Esophagus muscularis mucosa (tissue), 4 donors: ENCODE data around the gene TTC39B. TPM values are rescaled to one million over a fixed set of nuclear protein-coding genes. Genes with fewer than 3 reads are reported as not detected.

Experiments used
- DNase-seq: peaks from one replicate; pipeline ENCODE4 v3.0.0-alpha.2; 2017; ENCODE audit errors: extremely low spot score
- H3K27ac ChIP-seq, 4 donors: fragments of 200-600 bp; sonication (generic); replicated peaks in 1 of 4; 1 replicate in 3 of 4; 2 replicates in 1 of 4; pipeline ENCODE4 v1.5.1; 2016 to 2019; ENCODE audit warnings: mild to moderate bottlenecking in 1 of 4
- H3K27me3 ChIP-seq, 4 donors: fragments of 200-600 bp; sonication (generic); one replicate each; pipeline versions ENCODE4 v1.5.1 to v1.6.0; 2016 to 2019
- H3K36me3 ChIP-seq, 4 donors: fragments of 200-600 bp; sonication (generic); one replicate each; pipeline ENCODE4 v1.5.1; 2016 to 2019
- H3K4me1 ChIP-seq, 4 donors: fragments of 200-600 bp; sonication (generic); one replicate each; pipeline ENCODE4 v1.5.1; 2016 to 2019
- H3K4me3 ChIP-seq, 4 donors: fragments of 200-600 bp; sonication (generic); 1 replicate in 2 of 4; 2 replicates in 2 of 4; pipeline ENCODE4 v1.5.1; 2016 to 2019; ENCODE audit warnings: mild to moderate bottlenecking in 4 of 4, moderate library complexity in 1 of 4
- H3K9me3 ChIP-seq, 4 donors: fragments of 200-600 bp; sonication (generic); 1 replicate in 3 of 4; 2 replicates in 1 of 4; pipeline ENCODE4 v1.5.1; 2016 to 2019
- EP300 ChIP-seq: sonication (generic); formaldehyde crosslinking; IDR thresholded peaks from one replicate; pipeline ENCODE4 v1.6.1; 2017; ENCODE audit warnings: antibody characterized with exemption
- POLR2A ChIP-seq: fragments of 450-650 bp; IDR thresholded peaks from one replicate; pipeline ENCODE4 v1.6.1; 2017; ENCODE audit warnings: antibody characterized with exemption, moderate library complexity, mild to moderate bottlenecking, low read depth
- POLR2AphosphoS5 ChIP-seq, 2 donors: sonication (generic); formaldehyde crosslinking; IDR thresholded peaks; one replicate each; pipeline ENCODE4 v1.6.1; 2017; ENCODE audit warnings: antibody characterized with exemption in 2 of 2
- WGBS: methylation state at CpG from one replicate; pipeline ENCODE4 v1.1.5; 2018; 5-methylcytosine and 5-hydroxymethylcytosine counted together
- intact Hi-C: fragments of 100-400 bp; cut with DNase I; formaldehyde crosslinking; loops from one replicate; pipeline ENCODE4 v1.15.1; 2023
- small RNA-seq, 3 donors: library from RNA; depleted of rRNA; stranded (forward); fragments of <200 nt; gene quantifications; one replicate each; pipeline ENCODE3, GENCODE V24; 2016
- total RNA-seq, 4 donors: library from RNA; depleted of rRNA; stranded (reverse); fragments of >200 nt; gene quantifications; one replicate each; pipeline versions ENCODE4 v1.1.0 to v1.2.1, GENCODE V29; 2016
- TF ChIP-seq, protein P1 (sequence below), 3 experiments: fragments of 200-600 bp in 2 of 3; fragments of 450-650 bp in 1 of 3; sonication (generic) in 2 of 3; IDR thresholded peaks; one replicate each; pipeline ENCODE4 v1.5.1; 2017 to 2019; ENCODE audit warnings: antibody characterized with exemption in 3 of 3, mild to moderate bottlenecking in 2 of 3, moderate library complexity in 1 of 3

TTC39B gene
- total RNA-seq, 4 donors from 2014 or later, result 8.3 to 13.4 (median 10.9) TPM

DNA sequence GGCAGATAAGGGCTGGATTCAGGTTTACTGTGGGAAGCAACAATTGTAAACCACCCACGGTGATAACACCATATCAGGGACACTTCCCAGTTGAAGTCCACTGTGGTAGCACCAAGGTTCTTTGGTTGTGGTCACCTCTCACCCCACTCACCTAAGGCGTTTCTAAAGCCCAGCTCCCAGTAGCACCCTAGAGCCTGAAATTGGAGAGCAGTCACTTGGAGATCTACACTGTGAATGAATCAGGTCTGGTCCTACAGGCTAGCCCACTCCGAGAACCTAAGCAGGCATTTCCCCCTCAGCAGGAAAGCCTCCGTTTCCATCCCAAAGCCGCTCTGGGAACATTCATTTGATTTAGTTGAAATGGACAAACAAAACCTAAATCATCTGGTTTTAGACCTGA is 191.3 kb downstream of the TTC39B start:
- WGBS, result 72% methylated on average over 5 of the region's 5 CpGs

DNA sequence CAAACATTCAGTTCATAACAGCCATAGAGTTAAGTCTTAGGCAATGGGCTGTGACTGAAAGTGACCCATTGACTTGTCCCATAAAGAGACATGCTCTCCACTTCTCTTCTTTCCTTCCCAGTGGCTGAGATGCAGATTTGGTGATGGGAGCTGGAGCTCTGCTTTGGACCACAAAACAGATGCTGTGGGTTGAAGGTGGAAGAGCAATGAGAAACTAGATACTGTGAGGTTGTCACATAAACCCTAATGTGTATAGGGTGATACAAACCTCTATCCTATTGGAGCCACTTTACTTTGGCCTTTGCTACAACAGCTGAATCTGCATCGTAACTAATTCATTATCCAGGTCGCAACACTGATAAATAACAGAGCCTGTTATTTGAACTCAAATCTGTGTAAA is 192.0 kb downstream of the TTC39B start:
- intact Hi-C loops, result no loop called here
- Histone ChIP-seq H3K36me3 (no peaks in the 10 kb centered on the region), H3K27me3 (no peaks in the 10 kb centered on the region), H3K27ac (no peak overlapping the region), H3K9me3 (no peaks in the 10 kb centered on the region), H3K4me1 (peaks cover 0 to 11% (median 0%) of the 10 kb centered on the region in 4 donors), H3K4me3 (no peak overlapping the region)
- TF ChIP-seq POLR2AphosphoS5 (IDR thresholded peaks at IDR 0.05) (no peak), POLR2A (no peak), EP300 (no peak)
- TF ChIP-seq, protein P1, sequence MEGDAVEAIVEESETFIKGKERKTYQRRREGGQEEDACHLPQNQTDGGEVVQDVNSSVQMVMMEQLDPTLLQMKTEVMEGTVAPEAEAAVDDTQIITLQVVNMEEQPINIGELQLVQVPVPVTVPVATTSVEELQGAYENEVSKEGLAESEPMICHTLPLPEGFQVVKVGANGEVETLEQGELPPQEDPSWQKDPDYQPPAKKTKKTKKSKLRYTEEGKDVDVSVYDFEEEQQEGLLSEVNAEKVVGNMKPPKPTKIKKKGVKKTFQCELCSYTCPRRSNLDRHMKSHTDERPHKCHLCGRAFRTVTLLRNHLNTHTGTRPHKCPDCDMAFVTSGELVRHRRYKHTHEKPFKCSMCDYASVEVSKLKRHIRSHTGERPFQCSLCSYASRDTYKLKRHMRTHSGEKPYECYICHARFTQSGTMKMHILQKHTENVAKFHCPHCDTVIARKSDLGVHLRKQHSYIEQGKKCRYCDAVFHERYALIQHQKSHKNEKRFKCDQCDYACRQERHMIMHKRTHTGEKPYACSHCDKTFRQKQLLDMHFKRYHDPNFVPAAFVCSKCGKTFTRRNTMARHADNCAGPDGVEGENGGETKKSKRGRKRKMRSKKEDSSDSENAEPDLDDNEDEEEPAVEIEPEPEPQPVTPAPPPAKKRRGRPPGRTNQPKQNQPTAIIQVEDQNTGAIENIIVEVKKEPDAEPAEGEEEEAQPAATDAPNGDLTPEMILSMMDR (IDR thresholded peaks at IDR 0.05), result no peak
- DNase-seq, result no peak
- WGBS, result 92% methylated on average over 2 of the region's 2 CpGs

More for the DNA sequence above, 191.3 kb downstream of the TTC39B start:
- no peak for DNase-seq
- Histone ChIP-seq H3K4me1 (peaks cover 0 to 11% (median 0%) of the 10 kb centered on the region in 4 donors), H3K4me3 (no peak overlapping the region), H3K9me3 (no peaks in the 10 kb centered on the region), H3K36me3 (no peaks in the 10 kb centered on the region), H3K27ac (no peak overlapping the region), H3K27me3 (no peaks in the 10 kb centered on the region)
- intact Hi-C loops, result no loop called here
- TF ChIP-seq POLR2A (no peak), POLR2AphosphoS5 (IDR thresholded peaks at IDR 0.05) (no peak), EP300 (no peak)

Small RNA genes within 50 kb of the gene (small RNA-seq; reads per million reads assigned to genes)
- 0 reads per million in 3 donors for gene RNU6-559P

Other genes with a start within 250 kb of the TTC39B start
- gene SNAPC3, start 115.7 kb upstream of the TTC39B start, total RNA-seq, result 10 to 100 TPM; 26.3 to 38.8 (median 34.6) TPM
- gene PSIP1, start 203.8 kb upstream of the TTC39B start, total RNA-seq, result 10 to 100 TPM; 33.3 to 56.9 (median 45.5) TPM
- gene CCDC171, start 245.8 kb upstream of the TTC39B start, total RNA-seq, result 1 to 10 TPM; 1.3 to 1.7 (median 1.4) TPM